IMR-90 (cell line): ENCODE measurements around the gene TIPARP. TPM values are rescaled to one million over a fixed set of nuclear protein-coding genes. Genes with fewer than 3 reads are reported as not detected.
A peak's percentile ranks its signal among the peaks of the same experiment; 100 is the strongest.

Experiments used
- ATAC-seq: fragments of 200-7000 bp; cut with Tn5 transposase; 2 replicates; pipeline ENCODE4 v1.9.1; 2020; ENCODE audit warnings: low read depth, mild to moderate bottlenecking, moderate library complexity
- BruUV-seq: library from RNA; stranded (reverse); fragments of 400-500 nt; replicated peaks from 2 replicates; lab custom pipeline; 2021; lab: Mats Ljungman, UMichigan
- CTCF ChIA-PET: fragments of 300-600 bp; formaldehyde crosslinking; extraction: SDS; loops from one replicate; lab custom pipeline; 2021; ENCODE audit warnings: antibody characterized with exemption; lab: Yijun Ruan, JAX
- POLR2A ChIA-PET: fragments of 300-600 bp; sonication (Branson Sonifier 250); formaldehyde crosslinking; loops from one replicate; lab custom pipeline; 2022; ENCODE audit warnings: antibody characterized with exemption; ENCODE audit not compliant: unreplicated experiment; lab: Charles Lee
- DNase-seq: peaks from one replicate; pipeline ENCODE4 v3.0.0; 2013
- H2AFZ ChIP-seq: replicated peaks from 2 replicates; pipeline ENCODE3; 2013; ENCODE audit warnings: low read length, mild to moderate bottlenecking; ENCODE audit not compliant: poor library complexity
- H2AK5ac ChIP-seq: 2 replicates; pipeline ENCODE4 v1.6.1; 2013; ENCODE audit warnings: low read depth, low read length, inconsistent platforms
- H2AK9ac ChIP-seq: replicated peaks from 2 replicates; pipeline ENCODE3; 2013; ENCODE audit warnings: mild to moderate bottlenecking, low read depth, low read length, moderate library complexity; ENCODE audit not compliant: poor library complexity
- H2BK120ac ChIP-seq: 2 replicates; pipeline ENCODE4 v1.6.1; 2013; ENCODE audit warnings: low read depth, low read length, inconsistent platforms
- H2BK15ac ChIP-seq: 3 replicates; pipeline ENCODE4 v1.6.1; 2013; ENCODE audit warnings: low read depth, low read length, inconsistent platforms
- H2BK20ac ChIP-seq: 2 replicates; pipeline ENCODE4 v1.6.1; 2013; ENCODE audit warnings: low read depth, mild to moderate bottlenecking, inconsistent platforms, low read length, moderate library complexity
- H2BK5ac ChIP-seq: 2 replicates; pipeline ENCODE4 v1.6.1; 2013; ENCODE audit warnings: mild to moderate bottlenecking, low read depth, low read length, inconsistent platforms; ENCODE audit not compliant: poor library complexity, severe bottlenecking
- H3K14ac ChIP-seq: replicated peaks from 2 replicates; pipeline ENCODE4 v1.6.1; 2013; ENCODE audit warnings: low read depth, low read length, inconsistent platforms
- H3K18ac ChIP-seq: 2 replicates; pipeline ENCODE4 v1.6.1; 2013; ENCODE audit warnings: low read depth, low read length, control low read depth
- H3K23ac ChIP-seq: 2 replicates; pipeline ENCODE4 v1.6.1; 2013; ENCODE audit warnings: low read depth, low read length, inconsistent platforms
- H3K27ac ChIP-seq: 2 replicates; pipeline ENCODE4 v1.5.1; 2013; ENCODE audit warnings: mild to moderate bottlenecking, control low read depth, low read length; ENCODE audit not compliant: insufficient read depth
- H3K27me3 ChIP-seq: 2 replicates; pipeline ENCODE4 v1.6.1; 2013; ENCODE audit warnings: low read length; ENCODE audit not compliant: control insufficient read depth, insufficient read depth
- H3K36me3 ChIP-seq: 2 replicates; pipeline ENCODE4 v1.6.1; 2013; ENCODE audit warnings: low read length, mixed read lengths; ENCODE audit not compliant: control insufficient read depth, insufficient read depth
- H3K4ac ChIP-seq: 2 replicates; pipeline ENCODE4 v1.6.1; 2013; ENCODE audit warnings: low read depth, low read length, inconsistent platforms
- H3K4me1 ChIP-seq: 2 replicates; pipeline ENCODE4 v1.6.1; 2013; ENCODE audit warnings: low read length, mixed read lengths; ENCODE audit not compliant: control insufficient read depth, insufficient read depth
- H3K4me2 ChIP-seq: 2 replicates; pipeline ENCODE4 v1.6.1; 2013; ENCODE audit warnings: low read depth, mild to moderate bottlenecking, control low read depth, low read length, moderate library complexity
- H3K4me3 ChIP-seq: 2 replicates; pipeline ENCODE4 v1.5.1; 2013; ENCODE audit warnings: low read depth, mild to moderate bottlenecking, control low read depth, low read length, moderate library complexity; ENCODE audit not compliant: insufficient read depth
- H3K56ac ChIP-seq: 2 replicates; pipeline ENCODE4 v1.6.1; 2013; ENCODE audit warnings: low read length, inconsistent platforms; ENCODE audit not compliant: insufficient read depth; ENCODE audit errors: extremely low read depth
- H3K79me1 ChIP-seq, 2 experiments: 2 replicates each; pipeline ENCODE4 v1.6.1; 2013; ENCODE audit warnings: low read length in 2 of 2, inconsistent platforms in 1 of 2, low read depth in 1 of 2
- H3K9ac ChIP-seq: 2 replicates; pipeline ENCODE4 v1.6.1; 2013; ENCODE audit warnings: low read depth, low read length, control low read depth
- H3K9me1 ChIP-seq: 2 replicates; pipeline ENCODE4 v1.6.1; 2013; ENCODE audit warnings: low read length, inconsistent platforms; ENCODE audit not compliant: insufficient read depth
- H3K9me3 ChIP-seq: 2 replicates; pipeline ENCODE4 v1.6.1; 2013; ENCODE audit warnings: low read length; ENCODE audit not compliant: control insufficient read depth, insufficient read depth
- H4K20me1 ChIP-seq: 2 replicates; pipeline ENCODE4 v1.6.1; 2013; ENCODE audit warnings: low read length, inconsistent platforms; ENCODE audit not compliant: insufficient read depth
- H4K5ac ChIP-seq: 2 replicates; pipeline ENCODE4 v1.6.1; 2013; ENCODE audit warnings: mild to moderate bottlenecking, low read depth, low read length, control low read depth
- H4K8ac ChIP-seq, 2 experiments: 2 replicates each; pipeline ENCODE4 v1.6.1; 2013; ENCODE audit warnings: low read depth in 2 of 2, low read length in 2 of 2, control low read depth in 1 of 2, inconsistent platforms in 1 of 2
- H4K91ac ChIP-seq: 2 replicates; pipeline ENCODE4 v1.6.1; 2013; ENCODE audit warnings: low read depth, low read length, inconsistent platforms; ENCODE audit not compliant: insufficient read depth
- CHD1 ChIP-seq: IDR thresholded peaks from 2 replicates; pipeline ENCODE4 v1.6.1; 2012; ENCODE audit warnings: low read depth, low read length, improper control_type of control experiment
- FOS ChIP-seq: fragments of 150-350 bp; IDR thresholded peaks from 2 replicates; pipeline ENCODE4 v1.6.1; 2016; ENCODE audit warnings: low read depth, low read length
- MAFK ChIP-seq: IDR thresholded peaks from 2 replicates; pipeline ENCODE4 v1.6.1; 2012; ENCODE audit warnings: low read depth, low read length, improper control_type of control experiment
- NFE2L2 ChIP-seq: fragments of 150-350 bp; IDR thresholded peaks from 2 replicates; pipeline ENCODE4 v1.6.1; 2016; ENCODE audit warnings: low read depth, mild to moderate bottlenecking, low read length
- RFX5 ChIP-seq: IDR thresholded peaks from 2 replicates; pipeline ENCODE4 v1.8.0; 2012; ENCODE audit warnings: low read depth, mild to moderate bottlenecking, low read length, moderate library complexity
- WGBS, 2 experiments: methylation state at CpG; one replicate each; pipeline versions ENCODE4 v1.1.5 to v1.1.7; 2013; ENCODE audit warnings: missing lambda C conversion rate in 2 of 2; ENCODE audit not compliant: insufficient read length in 1 of 2; ENCODE audit errors: extremely low coverage in 2 of 2; 5-methylcytosine and 5-hydroxymethylcytosine counted together
- dilution Hi-C: fragments of 300-500 bp; cut with HindIII; formaldehyde crosslinking; loops from one replicate; pipeline ENCODE4 v1.14.3; 2018; ENCODE audit warnings: low sequenced_read_pairs; ENCODE audit not compliant: unreplicated experiment
- in situ Hi-C: fragments of 300-500 bp; cut with MboI; formaldehyde crosslinking; loops from 3 replicates; pipeline ENCODE4 v1.14.3; 2019; ENCODE audit warnings: low sequenced_read_pairs, inconsistent platforms, mixed read lengths
- intact Hi-C: fragments of 100-400 bp; cut with micrococcal nuclease; formaldehyde crosslinking; loops from 2 replicates; pipeline ENCODE4 v1.10.0; 2022
- polyA plus RNA-seq, 3 experiments: library from polyadenylated mRNA; depleted of rRNA; stranded (reverse); fragments of >200 nt; gene quantifications; 2 replicates each; pipeline ENCODE4 v1.2.3, GENCODE V29; 2012; ENCODE audit warnings: low replicate concordance in 1 of 3
- total RNA-seq: library from RNA; depleted of rRNA; stranded (reverse); fragments of >200 nt; gene quantifications from 2 replicates; pipeline ENCODE4 v1.2.3, GENCODE V29; 2012

Gene TIPARP
- total and polyA plus RNA-seq, 2 of the 4 experiments (the other 2 are of a cell fraction): 12.6 to 70.8 TPM

- ATAC-seq: no peak
- Histone ChIP-seq H4K20me1 (peaks cover 36% of the 10 kb centered on the region), H3K56ac (no peak overlapping the region), H3K4ac (peak overlapping the region; percentile 35; the same call in 1 of the 2 replicates), H3K23ac (peak overlapping the region; percentile 90), H3K4me2 (peak overlapping the region; percentile 73), H4K91ac (no peak overlapping the region), H4K8ac (peak overlapping the region; percentile 7 to 35; a peak in 1 of 4 replicates), H3K4me1 (peaks cover 7% of the 10 kb centered on the region), H3K9me3 (no peaks in the 10 kb centered on the region), H2AK9ac (peak overlapping the region; percentile 78), H3K4me3 (peak overlapping the region; percentile 54), H2AK5ac (peak overlapping the region; percentile 44; the same call in 1 of the 2 replicates), H3K27me3 (no peaks in the 10 kb centered on the region), H3K14ac (0 out of 2 replicates have a peak overlapping the region, but pooled peaks have one; percentile 46), H2BK120ac (peak overlapping the region; percentile 73), H3K27ac (peak overlapping the region; percentile 21; the same call in 1 of the 2 replicates), H3K9ac (peak overlapping the region; percentile 49), H4K5ac (no peak overlapping the region), H3K9me1 (peaks cover 11% of the 10 kb centered on the region), H3K36me3 (peaks cover 8% of the 10 kb centered on the region), H2BK15ac (peak overlapping the region; percentile 64; the same call in 1 of the 3 replicates), H3K18ac (no peak overlapping the region), H3K79me1 (peaks cover 0 to 24% of the 10 kb centered on the region in 2 experiments; a peak in 2 of 4 replicates), H2AFZ (peak overlapping the region; percentile 98), H2BK5ac (peak overlapping the region; percentile 47), H2BK20ac (peak overlapping the region; percentile 39)
- intact Hi-C loops (loop anchor here (1.0 to 5.0 kb wide), 5 partner anchors 118 to 463 kb away; partner anchors contain the start of gene SSR3), dilution Hi-C loops (no loop called here), in situ Hi-C loops (loop anchor here (25.0 kb wide), 1 partner anchor 511 kb away; no protein-coding TSS in a partner anchor)
- WGBS, 2 experiments: no CpG with 5 or more reads among the region's 10 CpGs
- no peak for DNase-seq
- no TSS peak for BruUV-seq
- TF ChIP-seq FOS (no peak), MAFK (no peak), NFE2L2 (no peak), RFX5 (no peak), CHD1 (no peak)
- ChIA-PET POLR2A (interaction anchor here (0.5 to 0.6 kb wide), 3 partner anchors 120 to 147 kb away, joined by 3 to 6 read pairs (median 4); no protein-coding TSS in a partner anchor), CTCF (interaction anchor here (0.7 to 1.5 kb wide), 9 partner anchors 9 to 413 kb away, joined by 3 to 5 read pairs (median 3); partner anchors contain the start of gene SSR3)
Observed at GRCh38 chr3:156673732-156674045, 701 bp upstream of the TIPARP start.
